Stimulated activated CD8-positive, alpha-beta memory T cell treated with anti-CD3 and anti-CD28 coated beads, Interleukin-15, amount 100 ng/mL, for 48 hours (primary cell): ENCODE results near the gene FAM219B.
A peak's percentile ranks its signal among the peaks of the same experiment; 100 is the strongest.
"Not testable (repeated sequence)": the region's sequence is repeated elsewhere in the genome, so short reads cannot be mapped to it uniquely, and the experiment has no call there.

Source experiments
- DNase-seq, 2 donors: peaks; one replicate each; pipeline ENCODE4 v3.0.0-alpha.2; 2020; ENCODE audit warnings: low read depth in 2 of 2

FAM219B gene, protein sequence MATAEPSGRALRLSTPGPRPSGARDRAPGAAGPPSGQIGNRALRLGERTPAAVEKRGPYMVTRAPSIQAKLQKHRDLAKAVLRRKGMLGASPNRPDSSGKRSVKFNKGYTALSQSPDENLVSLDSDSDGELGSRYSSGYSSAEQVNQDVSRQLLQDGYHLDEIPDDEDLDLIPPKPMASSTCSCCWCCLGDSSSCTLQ

DNA sequence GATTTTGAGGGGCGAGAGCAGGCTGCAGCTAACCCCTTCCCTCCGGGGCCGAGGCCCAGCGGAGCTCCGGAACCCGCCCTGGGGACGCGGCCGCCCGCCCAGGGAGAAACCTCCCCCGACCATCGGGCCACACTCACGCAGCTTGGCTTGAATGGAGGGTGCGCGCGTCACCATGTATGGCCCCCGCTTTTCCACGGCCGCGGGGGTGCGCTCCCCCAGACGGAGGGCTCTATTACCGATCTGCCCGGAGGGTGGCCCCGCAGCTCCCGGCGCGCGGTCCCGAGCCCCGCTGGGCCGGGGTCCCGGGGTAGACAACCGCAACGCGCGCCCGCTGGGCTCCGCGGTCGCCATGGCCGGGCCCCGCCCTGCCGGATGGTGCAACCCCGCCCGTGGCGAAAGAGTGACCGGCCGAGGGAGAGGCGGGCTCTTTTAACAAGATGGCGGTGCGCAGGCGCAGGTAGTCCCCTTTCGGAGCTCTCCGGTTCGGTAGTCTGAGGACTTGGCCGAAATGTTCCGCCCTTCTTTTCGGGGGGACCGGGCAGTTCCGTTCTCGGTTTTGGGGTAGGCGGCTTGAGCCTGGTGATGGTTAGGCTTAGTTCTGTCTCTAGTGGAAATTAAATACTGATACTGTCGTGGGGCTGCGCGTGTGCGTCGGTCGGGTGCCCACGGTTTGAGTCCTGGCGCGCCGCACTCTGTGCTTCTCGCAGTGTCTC is at the start of gene FAM219B:
TSS of gene FAM219B (minus strand) at position 402 of the 713 bp plus-strand sequence. CDS start at position 351, 51 bp downstream.
- peak; percentile 72 to 78 for DNase-seq

DNA sequence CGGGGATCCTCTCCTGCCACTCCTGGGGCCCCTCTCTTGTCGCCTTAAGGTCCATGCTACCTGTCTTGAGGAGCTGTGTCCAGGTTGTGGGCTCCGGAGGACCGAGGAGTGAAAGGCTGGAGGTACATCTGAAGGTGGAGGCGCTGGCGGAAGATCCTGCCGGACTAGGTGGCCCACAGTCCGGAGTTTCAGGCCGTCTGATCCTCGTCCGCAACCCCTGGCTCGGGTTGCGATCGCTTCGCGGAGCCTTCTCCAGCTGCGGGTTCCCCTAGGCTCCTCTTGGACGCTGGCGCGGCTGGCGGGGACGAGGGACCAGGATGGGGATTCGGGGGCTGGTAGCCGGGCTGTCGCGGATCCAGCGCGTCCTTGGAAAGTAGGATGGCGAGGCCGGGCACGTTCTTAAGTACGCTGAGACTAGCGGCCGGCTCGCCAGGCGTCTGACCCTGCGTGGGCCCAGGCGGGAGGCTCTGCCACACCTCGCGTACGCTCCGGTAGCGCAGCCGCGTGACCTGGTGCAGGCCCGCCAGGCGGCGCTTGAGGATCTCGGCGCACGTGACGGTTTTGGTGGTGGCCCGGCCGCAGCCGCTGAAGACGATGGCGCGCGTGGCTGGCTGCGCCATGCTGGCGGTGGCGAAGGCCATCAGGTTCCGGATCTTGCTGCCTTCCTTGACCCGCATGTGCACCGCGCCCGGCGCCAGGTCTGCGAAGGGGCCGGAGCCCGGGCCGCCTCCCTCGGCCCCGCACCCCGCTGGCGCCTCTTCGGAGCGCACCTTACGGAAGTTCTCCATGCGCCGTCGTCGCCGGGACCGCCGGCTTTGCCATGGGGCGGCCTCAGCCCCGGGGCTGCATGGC is 49.4 kb upstream of the FAM219B start:
- DNase-seq, result peak; percentile 58 to 61

DNA sequence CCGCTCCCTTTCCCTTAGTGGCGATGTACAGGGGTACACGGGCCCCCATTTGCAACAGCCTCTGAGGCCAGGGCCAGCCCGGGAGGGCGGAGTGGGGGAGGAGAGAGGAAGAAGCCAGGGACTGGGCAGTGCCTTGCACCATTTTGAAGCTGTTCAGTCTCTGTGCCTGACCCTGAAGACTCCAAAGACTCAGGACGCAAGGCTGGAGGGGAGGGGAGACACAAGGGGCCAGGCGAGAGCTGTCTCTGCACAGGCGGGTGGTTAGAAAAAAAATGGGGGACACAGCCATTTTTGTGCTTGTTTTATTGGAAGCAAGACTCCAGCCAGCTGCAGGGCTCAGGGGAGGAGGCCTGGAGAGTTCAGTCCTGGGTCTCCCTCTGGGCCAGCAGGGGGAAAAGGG is 48.4 kb upstream of the FAM219B start:
- DNase-seq, result no peak

DNA sequence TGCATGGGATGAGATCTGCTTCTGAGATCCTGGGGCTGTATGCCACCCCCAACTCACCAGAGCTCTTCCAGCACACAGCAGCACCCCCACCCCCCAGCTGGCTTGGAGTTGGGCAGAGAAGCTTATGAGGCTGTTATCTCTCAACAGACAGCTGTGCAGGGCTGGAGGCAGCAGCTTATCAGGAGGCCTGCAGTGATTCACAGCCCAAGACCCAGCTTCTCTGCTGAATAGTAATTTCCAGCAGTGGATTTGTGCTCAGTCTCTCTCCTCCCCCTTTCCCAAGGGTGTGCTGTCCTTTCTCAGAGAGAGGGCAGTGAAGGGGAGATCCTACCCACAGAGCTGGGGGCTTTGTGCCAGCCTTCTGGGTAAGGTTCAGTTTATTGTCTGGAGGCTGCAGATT is 47.9 kb upstream of the FAM219B start:
- no peak for DNase-seq

DNA sequence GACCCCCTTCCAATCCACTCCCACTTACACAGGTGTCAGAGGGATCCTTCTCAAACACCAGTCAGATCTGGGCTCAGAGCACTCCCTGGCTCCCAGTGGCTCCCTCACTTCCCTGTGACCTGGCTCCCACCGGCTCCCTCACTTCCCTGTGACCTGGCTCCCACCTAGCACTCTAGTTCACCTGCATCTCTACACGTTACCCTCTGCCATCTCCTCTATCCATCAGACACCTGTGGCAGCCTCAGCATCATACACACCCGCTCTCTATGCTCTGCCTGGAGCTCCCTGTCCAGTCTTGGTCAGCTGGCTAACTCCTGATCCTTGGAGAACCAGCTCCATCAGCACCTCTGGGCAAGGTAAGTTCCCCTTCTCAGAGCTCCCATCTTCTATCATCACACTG is 44.4 kb upstream of the FAM219B start:
- DNase-seq, result no peak

DNA sequence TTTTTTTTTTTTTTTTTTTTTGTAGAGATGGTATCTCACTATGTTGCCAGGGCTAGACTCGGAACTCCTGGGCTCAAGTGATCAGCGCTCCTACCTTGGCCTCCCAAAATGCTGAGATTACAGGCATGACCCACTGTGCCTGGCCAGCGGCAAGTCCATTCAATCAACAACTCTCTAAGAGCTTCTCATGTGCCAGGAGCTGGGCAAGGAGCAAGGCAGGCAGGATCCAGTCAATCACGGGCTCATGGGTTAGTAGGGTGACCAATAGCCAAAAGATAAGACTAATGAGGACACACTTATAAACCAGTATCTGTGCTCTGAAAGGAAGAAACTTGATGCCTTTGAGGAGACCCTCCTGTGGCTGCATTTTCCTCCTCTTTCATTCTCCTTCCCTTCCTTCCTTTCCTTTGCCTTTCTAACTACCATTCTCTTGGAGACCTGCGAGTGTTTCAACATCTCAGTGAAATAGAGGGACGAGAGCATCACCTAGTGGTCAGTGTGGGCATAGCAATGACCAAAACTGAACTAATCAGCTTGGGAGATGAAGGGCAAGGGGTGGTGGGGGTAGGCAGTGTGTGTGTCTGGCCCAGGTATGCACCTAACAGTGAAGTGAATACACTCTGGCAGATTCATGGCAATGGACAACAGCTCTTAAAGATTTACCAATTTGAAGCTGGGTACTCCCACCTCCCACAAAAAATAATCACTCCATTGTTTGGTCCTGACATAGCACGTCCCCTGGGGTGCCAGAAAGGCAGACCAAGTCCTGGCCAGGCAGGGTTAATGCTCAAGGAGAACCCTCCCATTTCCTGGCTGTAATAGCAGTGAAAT is 43.6 kb upstream of the FAM219B start:
- peak; percentile 31 to 45 for DNase-seq

DNA sequence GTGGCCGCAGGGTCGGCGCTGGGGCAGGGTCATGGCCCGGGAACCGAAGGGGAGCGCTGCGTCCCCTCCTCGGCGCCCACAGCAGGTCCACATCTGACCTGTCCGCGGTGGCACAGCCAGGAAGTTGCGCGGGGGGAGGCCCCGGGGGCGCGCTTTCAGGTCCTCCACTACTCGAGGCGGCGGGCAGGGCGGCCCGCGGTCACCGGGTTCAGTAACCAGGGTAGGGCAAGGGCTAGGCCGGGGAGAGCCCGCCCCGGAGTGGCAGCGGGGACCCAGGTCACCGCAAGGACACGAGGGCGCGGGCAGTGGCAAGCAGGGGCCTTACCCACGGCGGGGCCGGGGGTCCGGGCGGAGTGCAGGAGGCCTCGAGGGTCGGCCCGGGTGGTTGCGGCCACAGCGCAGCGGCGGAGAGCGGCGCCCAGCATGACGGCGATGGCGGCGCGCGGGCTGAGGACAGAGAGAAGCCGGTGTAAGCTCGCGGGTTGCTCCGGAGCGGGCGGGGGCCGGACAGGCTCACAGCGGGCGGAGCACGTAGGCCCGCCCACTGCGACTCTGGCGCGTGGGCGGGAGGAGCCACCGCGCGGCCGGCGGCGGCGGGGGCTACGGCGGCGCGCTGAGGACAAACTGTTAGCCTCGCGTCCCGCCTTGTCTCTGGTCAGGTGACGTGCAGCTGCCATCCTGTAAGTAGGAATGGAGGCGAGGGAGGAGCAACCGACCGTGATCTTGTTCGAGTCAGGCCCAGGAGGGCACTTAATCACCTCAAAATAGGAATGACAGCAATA is 31.1 kb upstream of the FAM219B start, which contains the start of gene COX5A:
TSS of gene COX5A (minus strand) at position 484 of the 782 bp plus-strand sequence. CDS start at position 425, 59 bp downstream.
- peak; percentile 87 to 92 for DNase-seq

DNA sequence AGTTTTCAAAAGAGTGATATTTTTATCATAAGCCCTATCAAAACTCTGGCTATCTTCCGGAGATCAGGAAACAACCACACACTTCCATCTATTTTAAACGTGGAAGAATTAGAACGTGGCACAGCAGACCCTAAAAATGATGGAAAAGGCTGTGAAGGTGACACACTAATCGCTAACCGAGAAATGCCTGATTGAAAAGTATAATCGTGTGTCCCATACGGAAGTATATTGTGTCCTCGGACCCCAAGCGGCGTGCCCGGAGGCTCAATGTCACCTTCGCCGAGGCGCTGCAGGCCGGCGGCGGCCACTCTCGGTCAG is 30.6 kb upstream of the FAM219B start:
- DNase-seq, result no peak

DNA sequence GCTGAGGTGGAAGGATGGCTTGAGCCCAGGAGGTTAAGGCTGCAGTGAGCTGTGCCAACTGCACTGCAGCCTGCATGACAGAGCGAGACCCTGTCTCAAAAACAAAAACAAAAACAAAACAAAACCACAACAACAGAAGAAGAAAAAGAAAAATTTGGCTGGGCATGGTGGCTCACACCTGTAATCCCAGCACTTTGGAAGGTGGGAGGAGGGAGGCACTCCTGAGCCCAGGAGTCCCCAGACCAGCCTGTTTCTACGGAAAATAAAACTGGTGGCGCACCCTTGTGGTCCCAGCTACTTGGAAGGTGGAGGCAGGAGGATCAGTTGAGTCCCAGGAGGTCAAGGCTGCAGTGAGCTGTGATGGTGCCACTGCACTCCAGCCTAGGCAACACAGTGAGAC is 28.5 kb upstream of the FAM219B start:
- DNase-seq, result not testable (repeated sequence)

DNA sequence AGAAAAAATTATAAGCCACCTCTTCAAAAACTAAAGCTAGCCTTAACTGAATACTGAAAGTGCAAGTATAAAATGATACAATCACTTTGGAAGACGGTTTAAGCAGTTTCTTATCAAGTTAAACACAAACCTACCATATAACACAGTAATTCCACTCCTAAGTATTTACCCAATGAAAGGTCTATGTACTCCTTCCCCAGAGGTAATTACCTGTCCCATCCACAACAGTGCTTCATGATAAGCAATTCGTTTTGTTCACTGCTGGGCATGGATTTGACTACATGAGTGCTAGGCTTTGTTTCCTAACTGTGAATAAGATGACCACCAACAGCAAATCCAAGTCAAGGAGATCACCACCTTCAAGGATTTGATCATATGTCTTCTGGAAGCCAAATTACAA is 26.9 kb upstream of the FAM219B start:
- no peak for DNase-seq

DNA sequence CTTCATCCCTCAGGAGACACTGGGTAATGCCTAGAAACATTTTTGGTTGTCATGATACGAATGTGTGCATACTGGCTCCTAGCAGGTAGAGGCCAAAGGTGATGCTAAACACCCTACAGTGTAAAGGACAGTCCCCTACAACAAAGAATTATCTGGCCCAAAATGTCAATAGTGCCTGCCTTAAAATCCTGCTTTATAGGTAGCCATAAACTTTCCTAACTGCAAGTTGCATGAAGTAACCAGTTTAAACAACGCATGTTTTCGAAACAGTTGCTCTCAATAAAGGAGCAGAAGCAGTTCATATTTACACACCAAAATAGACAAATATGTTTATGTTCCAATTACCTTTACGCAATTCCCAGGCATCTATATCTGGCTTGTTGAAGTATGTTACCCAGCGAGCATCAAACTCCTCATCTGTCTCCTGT is 22.1 kb upstream of the FAM219B start:
- no peak for DNase-seq

DNA sequence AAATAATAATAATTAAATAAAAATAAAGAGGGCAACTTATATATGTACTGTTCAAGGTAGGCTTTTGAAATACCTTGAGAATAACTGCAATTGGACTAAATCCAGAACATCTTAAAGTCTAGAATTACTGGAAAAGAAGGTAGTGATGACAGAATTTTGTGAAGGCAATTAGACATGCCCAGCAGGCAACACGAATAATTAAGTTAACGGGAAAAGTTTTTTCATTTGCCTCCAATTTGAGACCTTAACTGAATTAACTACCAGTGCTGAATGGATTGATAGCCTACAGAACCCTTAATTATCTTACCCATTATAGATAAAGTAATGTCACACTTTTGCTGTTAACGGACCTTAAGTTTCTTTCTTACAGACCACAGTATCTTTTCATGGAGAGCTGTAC is 17.9 kb upstream of the FAM219B start:
- no peak for DNase-seq

DNA sequence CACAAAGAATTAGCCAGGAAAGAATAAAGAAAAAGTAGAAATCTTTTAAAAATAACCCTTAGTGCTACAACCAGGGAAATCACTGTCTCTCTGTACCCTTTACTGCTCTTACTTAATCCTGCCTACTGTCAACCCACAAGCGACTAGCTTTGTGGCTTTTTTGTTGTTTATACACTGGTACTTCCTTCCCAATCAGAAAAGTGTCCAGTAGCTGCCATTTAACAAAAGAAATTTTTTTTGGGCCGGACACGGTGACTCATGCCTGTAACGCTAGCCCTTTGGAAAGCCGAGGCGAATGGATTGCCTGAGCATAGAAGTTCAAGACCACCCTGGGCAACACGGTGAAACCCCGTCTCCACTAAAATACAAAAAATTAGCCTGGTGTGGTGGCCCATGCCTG is 13.8 kb upstream of the FAM219B start:
- DNase-seq, result no peak

DNA sequence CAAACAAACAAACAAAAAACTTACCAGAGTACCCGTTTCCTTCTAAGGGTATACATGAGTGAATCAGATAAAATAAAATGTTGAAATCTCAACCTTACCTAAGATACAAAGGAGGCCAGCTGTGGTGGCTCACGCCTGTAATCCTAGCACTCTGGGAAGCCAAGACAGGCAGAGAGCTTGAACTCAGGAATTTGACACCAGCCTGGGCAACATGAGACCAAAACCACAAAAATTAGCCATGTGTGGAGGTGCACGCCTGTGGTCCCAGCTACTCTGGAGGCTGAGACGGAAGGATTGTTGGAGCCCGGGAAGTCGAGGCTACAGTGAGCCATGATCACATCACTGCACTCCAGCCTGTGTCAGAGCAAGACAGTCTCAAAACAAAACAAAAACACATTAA is 11.0 kb upstream of the FAM219B start:
- no peak for DNase-seq

DNA sequence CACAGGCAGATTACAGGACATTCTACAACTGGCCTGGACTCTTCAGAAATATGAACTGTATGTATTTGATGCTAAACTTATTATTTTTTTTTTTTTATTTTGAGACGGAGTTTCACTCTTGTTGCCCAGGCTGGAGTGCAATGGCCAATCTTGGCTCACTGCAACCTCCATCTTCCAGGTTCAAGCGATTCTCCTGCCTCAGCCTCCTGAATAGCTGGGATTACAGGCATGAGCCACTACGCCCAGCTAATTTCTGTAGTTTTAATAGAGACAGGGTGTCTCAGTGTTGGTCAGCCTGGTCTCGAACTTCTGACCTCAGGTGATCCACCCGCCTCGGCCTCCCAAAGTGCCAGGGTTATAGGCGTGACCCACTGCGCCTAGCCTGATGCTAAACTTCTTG is 7.1 kb upstream of the FAM219B start:
- not testable (repeated sequence) for DNase-seq

DNA sequence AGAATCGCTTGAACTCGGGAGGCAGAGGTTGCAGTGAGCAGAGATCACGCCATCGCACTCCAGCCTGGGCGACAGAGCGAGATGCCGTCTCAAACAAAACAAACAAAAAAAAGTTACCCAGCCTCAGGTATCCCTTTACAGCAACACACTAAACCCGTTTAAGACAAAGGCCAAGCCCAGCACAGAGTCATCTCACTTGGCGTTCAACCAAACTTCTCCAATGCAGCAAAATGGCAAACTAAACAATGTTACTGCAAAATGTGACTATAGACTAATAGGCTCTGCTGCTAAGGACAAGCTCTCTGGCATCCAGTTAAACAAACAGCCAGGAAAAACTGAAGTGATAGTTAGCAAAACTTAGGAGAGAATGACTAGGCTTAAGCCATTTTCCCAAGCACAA is 6.4 kb upstream of the FAM219B start:
- no peak for DNase-seq

DNA sequence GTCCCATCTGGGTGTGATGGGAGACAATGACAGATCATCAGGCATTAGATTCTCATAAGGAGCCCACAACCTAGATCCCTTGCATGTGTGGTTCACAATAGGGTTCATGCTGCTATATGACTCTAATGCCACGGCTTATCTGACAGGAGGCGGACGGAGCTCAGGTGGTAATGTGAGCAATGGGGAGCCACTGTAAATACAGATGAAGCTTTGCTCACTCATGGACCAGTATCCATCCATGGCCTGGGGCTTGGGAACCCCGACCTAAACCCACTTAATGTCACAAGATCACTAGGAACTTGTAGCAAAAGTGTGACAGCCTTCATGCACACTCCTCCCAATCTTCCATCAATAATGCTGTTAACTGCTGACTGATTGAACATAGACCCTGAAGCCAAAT is 2.0 kb upstream of the FAM219B start:
- no peak for DNase-seq

DNA sequence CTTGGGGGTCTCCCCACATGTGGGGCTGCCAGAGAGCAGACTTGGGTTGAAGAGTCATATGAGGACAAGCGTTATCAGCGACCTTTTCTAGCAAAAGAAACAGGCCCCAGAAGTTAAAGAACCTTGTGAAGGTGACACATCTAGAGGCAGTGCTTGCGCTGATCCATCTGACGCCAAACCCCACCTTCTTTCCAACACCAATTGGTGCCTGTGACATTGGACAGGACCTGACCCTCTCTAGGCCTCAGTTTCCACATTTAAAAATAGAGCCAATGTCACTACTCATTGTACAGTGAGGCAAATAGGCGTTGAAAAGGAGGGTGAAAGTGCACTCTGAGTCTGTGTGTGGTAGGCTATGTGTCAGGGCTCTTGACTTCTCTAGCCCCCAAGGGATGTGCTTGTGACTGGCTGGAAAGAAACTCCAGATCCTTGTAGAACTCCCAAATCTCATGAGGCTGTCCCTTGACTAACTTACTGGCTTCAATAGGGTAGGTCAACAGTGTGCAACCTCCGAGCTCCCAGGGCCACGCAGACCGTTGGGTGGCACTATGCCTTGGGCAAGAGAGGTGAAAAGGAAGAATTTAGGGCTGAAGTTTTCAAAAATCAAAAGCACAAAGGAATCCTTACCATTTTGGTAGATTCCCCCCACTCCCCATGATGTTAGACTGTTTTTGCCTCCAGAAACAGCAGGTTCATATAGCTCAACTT is 666 bp upstream of the FAM219B start:
- DNase-seq, result no peak

DNA sequence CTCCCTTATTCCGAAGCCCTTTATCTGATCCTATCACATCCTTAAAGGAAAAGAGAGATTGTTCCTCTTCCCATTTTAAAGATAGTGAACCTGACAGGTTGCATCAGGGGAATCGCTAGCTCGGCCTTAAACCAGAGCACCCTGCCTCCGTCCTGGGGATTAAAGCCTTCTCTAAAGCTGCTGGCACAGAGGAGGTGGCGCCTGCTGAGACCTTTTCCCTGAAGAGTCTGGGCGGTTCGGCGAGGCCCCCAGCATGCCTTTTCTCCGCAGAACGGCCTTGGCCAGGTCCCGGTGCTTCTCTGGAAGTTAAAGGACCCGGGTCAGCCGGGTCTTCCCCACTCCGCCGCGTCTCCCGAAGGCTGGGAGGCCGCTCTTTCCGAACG is 593 bp downstream of the FAM219B start:
- DNase-seq, result no peak

DNA sequence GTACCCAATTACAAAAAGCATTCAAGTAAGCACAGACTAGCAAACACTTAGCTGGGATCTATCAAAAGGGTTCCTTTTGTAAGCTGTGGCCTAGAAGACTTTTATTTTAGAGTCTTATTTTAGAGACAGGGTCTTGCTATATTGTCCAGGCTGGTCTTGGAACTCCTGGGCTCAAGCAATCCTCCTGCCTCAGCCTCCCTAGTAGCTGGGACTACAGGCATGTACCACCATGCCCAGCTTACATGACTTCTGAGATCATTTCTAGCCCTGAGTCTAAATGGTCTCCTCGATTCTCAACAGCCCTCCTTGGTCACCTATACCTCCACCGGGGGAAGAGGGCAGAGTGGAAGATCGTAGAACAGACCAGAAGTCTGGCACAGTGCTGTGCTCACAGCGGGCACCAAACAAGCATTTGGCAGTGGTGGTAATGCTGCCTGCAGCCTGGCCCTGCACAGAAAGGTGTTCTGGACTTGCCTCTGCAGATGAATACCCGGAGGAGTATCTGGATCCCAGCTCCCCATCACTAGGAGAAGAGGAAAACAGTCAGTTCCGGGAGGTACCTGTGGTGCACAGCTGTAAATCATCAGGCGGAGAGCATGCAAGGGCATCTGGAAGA is 2.4 kb downstream of the FAM219B start:
- no peak for DNase-seq
